Ecto neural progenitor cell (in vitro differentiated cells): ENCODE data around the gene PBX1.
A peak's percentile ranks its signal among the peaks of the same experiment; 100 is the strongest.

Source experiments
- DNase-seq: peaks from one replicate; pipeline ENCODE4 v3.0.0-alpha.2; 2018; ENCODE audit warnings: low spot score

Gene PBX1

DNA sequence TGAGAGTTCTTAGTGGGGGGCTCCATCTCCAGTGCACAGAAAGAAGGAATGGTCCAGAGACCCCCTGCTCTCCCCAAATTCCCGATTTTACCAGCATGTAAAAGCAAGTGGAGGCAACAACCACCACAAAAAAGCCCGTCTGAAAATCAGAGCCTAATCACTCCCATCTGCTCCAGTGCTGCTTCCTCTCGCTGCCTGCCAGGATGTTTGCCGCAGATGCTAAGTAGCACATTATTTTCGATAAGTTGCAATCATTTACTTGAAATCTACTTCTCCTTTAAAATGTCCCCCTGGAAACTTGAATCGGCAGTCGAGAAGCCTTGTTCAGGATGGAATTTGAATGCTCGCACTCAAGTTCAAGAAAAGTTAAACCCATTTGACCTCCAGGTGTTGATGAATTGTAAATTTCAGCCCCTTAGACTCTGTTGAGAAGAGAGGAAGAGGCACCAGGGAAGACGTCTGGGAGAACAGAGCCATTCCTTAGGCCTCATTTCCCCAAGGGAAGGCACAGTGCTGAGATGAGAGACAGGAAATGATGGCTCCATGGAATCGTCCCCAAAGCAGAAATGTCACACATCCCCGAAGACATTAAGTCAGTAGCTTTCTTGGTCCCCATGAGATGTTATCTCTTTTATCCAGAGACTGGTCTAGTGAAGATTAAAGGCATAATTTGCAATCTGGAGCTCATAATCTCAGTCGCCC is 221.3 kb downstream of the PBX1 start:
- no peak for DNase-seq

DNA sequence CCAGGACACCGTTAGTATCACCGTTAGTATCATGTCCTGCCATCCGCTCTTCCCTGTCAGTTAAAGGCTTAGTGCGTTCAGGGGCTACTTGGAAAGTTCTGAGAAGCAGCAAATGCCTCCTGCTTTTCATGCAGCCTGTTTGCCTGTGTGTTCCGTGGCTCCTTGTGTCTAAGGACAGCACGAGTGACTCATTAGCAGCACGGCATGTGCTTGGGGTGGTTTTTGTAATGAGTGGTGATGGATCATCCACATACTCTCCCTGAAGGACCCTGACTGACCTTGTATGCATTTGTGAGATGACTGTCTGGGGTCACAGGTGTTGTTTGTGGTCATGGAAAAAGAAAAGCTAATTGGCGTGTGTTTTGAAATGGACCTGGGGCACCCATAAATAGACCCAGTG is 221.9 kb downstream of the PBX1 start:
- no peak for DNase-seq

DNA sequence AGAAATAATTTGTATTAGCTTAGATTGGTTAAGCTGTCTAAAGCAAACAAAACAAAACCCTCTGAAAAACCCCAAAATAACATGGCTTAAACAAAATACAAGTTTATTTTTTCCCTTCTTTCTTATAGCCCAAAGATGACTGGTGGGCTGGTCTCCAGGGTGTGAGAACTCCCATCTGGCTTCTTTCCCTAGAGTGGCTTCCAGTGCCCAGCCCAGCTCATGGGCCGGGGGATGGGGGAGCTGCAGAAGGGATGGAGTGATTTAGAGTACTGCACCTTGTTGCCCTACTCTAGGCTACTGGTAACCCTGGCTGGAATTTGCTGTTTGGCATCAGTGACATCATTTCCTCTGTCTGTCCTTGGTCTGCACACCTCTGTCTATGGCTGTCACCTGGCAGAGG is 223.0 kb downstream of the PBX1 start:
- DNase-seq, result no peak

DNA sequence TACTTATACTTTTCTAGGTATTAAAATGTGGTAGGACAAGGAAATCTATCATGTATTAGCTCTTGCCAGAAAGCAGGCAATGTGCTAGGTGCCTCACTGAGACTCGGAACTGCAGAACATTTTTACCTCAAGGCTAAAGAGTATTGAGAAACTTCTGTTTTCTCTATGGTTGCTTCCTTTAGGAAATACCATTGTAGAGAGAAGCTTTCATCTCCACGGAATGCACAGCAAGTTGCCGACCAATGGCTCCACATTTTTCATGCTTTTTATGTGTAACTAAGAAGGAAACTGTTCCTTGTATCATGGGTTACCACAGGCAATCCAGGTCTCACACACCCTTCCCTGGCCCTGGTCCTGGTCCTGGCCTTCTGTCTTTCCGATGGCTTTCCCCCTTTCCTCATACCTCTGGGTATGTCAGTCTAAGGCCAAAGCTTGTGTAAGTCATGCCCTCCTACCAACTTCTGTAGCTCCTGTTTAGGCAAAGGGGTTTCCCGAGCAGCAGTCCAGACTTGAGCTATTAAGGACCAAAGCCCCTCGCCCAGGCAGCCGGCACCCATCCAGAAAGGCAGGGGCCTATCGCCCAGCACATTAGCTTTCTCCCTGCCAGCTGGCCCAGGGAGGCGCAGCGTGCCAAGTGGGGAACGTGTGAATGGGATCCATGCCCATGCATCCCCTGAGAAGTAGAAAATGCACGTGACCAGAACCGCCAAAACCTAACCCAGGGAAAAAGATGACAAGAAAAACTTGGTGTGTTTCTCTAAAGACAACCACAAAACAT is 225.0 kb downstream of the PBX1 start:
- DNase-seq, result no peak

DNA sequence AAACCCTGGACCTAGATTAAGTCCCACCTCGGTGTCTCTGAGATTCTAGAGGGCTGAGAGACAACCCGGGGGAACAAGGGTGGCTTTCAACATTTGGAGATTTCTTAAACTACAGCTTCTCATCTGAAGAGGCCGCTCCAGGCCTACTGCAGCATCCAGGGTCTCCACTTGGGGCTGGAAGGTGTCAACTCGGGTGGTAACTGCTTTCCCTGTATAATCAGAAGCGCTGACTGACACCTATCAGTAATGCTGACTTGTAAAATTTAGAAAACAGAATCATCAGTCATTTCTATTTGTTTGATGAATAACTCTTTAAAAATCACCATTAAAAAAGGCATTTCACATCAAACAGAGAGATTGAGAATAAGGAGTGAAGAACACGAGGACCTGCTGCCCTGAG is 226.0 kb downstream of the PBX1 start:
- DNase-seq, result no peak

DNA sequence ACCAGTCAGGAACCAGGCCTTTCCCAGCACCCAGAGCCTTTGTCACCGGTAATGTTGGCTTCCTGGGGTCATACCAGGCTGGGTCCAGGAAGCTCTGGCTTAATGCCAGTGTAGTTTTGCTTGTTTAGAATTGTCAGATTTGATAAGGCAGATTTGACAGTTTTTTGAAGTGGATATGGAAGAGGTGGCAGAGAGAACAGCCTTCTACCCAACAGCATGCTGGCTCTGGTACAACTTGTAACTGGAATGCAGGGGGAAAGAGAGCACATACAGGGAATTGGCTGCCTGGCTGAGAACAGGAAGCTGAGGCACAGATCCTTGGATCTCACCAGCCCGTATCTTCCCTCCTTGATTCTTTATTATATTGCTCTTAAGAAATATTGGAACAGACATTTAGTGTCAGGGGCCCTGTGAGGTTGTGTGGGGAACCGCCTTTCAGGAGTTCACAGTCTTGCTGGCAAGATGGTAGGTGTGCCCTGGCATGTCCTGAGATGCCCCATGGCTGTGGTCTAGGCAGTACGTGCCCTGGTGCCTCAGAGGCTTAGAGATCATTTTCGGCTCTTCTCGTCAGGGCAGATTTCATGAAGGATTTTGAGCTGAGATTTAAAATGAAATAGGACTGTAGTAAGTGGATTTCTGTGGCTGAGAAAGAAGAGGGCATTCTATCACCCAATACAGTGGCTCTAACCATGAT is 227.0 kb downstream of the PBX1 start:
- DNase-seq, result no peak

DNA sequence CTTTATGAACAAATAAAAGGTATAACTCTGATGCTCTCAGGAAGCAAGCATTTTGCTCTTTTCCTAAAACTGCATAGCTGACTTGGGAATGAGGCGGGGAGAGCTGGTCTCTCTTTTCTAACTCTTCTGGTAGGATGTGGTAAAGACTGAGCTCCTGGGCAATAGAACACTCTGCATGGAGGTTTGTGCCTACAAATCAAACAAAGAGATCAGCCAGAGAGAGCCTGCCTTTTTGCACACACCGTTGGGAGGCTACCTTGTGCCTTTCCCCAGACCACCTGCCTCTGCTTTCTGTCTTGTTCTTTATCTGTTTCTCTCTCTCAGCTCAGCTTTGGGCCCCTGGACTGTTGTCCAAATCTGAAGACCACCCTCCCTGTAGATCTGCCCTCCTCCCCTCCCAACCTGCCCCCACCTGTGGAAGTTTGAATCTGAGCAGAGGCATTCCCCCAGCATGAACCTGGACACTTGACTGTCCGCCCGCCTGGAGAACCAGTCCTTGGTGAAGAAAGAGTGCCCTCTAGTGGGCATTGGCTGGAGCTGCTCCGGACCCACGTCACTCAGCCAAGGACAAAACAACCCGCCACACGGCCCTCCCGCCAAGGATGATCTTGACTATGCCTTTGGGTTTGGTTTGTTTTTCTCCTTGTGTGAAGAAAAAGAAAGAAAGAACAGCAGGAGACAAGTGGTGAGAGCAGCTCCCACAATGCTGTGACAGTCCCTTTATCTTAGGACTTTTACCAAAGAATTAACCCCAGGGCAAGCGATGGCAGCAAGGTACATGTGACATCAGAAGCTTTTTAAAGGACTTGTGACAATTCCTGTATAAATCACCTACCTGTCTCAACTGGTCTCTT is 228.2 kb downstream of the PBX1 start:
- peak; percentile 87 for DNase-seq

DNA sequence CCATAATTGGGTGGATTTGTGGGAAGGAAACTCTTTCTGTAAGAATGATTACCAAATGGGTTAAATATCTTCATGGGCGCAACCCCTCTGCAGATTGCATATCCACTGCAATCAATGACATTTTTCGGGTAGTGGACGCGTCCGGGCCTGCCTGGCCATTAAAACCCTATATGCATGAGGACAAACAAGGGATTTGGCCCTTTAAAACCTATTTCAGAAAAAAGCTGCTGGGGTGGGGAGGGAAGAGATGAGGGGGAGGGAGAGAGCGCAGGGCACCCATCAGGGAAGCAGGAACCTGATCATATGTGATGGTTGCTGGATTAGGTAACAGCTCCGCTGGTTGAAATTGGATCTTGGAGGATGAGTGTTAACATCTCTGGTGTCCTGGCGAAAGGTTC is 228.8 kb downstream of the PBX1 start:
- no peak for DNase-seq

DNA sequence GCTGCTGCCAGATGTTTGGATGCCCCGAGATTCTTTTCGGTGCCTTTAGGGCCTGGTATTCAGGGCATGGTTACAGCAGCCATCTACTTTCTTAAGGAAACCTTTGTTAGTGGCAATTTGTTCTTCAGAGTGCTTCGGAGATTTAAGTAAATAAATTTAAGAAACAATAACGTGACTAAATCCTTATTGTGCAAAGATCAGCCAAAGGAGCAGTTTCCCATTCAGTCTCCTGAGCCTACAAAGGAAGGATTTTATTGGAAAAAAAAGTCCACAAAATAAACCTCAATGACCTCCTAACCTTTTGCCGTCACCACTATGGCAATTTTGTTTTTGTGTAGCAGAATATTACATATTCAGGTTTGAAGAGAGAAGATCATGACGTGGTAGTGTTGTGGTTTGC is 231.1 kb downstream of the PBX1 start:
- no peak for DNase-seq

DNA sequence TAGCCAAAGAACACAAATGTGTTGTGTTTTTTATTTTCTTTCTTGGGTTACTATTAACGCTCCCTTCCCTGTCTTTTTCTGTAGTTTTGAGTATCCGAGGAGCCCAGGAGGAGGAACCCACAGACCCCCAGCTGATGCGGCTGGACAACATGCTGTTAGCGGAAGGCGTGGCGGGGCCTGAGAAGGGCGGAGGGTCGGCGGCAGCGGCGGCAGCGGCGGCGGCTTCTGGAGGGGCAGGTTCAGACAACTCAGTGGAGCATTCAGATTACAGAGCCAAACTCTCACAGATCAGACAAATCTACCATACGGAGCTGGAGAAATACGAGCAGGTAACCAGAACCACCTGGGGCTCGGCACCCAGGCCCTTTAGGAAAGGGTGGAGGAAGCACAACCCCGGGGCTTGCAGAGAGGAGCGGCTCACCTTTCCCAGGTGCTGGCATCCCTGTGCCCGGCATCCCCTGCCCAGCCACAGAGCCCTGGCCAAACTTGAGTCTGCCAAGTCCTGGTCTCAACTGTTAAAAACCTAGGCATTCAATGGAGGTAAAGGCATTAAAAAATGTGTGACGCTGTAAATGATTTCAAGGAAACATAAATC is 233.5 kb downstream of the PBX1 start:
- no peak for DNase-seq

DNA sequence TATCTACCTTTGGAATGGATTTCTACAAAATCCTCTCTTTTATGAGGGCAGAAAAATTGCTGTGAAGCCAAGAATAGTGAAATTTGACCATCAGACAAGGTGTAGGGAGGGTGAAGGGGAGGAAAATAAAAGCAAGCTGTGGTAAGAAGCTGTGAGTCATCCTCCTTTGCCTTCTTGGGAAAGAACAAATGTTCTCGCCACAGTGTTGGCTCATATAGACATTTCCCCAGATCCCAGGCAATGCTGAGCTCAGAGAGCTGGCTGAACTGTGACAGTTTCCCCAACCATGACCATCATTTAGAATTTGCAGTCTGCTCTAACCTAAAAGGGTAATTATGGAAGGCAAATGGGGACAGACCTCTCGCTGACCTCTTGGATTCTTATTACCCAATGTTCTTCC is 235.4 kb downstream of the PBX1 start:
- no peak for DNase-seq

DNA sequence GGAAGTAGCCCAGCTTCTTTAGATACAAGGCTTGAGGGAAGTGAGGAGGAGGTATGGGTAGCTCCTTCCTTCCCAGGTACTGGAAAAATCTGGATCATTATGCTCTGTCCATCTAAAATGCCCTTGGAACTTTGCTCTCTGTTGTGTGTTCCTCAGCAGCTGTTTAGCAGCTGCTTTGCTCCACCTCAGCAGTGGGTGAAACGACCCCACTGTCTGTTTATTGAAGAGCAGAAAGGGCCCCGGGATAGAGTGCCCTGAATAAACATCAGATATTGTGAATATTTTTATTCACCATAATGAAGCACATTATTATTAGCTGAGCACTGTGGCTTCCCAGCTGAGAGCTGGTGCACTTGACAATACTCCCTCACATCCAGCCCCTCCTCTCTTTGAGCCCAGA is 237.9 kb downstream of the PBX1 start:
- DNase-seq, result no peak

DNA sequence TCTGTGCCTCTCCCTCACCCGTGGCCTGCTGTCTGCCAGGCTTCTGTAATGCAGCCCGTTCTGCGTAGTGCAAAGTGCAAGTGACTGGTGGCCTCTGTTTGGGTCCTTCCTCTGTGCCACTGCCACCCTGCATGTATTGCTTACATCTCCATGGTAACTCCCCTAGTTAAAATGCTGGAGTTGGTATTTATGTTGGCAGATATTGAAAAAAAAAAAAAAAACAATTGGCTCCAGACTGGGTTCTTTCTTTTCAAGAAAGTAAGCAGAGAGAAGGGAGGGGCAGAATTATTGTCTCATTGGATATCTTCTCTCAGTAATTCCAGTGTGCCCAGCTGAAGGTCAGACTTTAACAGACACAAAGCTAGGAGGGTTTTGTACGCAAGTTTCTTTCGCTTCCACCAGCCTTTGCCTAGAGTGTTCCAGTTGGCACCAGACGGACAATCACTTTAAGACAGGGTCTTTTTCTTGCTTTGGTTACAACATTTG is 242.3 kb downstream of the PBX1 start:
- no peak for DNase-seq

DNA sequence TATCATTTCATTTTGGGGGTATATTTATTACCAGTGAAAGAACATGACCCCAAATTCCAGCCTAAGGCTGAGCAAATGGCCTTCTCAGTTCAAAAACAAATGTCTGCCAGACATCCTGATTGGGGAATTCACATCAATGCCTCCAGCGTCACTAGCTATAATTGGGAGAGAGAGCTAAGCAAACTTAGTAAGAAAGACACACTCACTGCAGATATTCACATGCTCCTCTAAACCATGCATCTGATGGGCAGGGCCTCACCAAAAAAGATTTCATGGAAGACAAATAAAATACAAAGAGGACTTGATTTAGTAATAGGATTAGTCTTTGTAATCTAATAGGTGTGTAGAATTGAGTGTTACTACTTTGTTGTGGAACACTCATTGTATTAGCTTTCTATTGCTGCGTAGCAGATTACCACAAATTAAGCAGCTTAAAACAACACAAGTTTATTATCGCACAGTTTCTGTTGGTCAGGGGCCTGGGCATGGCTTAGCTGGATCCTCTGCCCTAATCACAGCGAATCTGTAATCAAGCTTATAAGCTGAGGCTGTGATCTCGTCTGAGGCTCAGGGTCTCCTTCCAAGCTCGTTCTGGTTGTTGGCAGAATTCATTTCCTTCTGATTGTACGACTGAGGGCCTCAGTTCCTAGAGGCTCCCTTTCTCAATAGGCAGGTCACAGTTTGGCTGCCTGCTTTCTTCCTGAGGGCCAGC is 243.0 kb downstream of the PBX1 start:
- no peak for DNase-seq

DNA sequence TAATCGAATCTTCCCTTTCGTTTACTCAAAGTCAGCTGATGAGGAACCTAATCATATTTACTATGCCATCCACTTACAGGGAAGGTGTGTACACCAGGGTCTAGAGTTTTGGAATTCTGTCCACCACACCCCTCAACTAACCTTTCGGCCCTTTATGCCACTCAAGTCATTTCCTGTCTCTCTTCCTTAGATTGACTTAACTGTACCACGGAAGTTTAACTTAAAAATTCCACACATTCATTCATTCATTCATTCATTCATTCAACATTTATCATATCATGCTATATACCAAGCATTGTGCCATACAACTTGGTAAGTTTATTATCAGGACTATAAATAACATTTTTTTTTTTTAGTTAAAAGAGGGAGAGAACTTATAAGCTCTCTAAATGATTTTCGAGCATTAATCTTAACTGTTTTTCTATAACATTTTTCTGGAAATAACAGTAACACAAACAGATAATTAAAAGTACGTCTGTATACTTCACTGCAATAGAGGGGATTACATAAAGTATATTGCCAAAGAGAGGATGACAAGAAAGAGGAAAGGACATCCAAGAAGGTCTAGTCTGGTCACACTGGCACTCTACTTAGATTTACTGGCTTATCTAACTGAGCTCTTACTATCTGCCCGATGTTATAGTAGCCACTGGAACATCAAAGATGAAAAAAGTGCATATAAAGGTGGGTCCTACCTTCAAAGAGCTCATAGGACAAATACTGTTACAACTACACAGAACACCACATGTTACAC is 243.7 kb downstream of the PBX1 start:
- DNase-seq, result no peak

DNA sequence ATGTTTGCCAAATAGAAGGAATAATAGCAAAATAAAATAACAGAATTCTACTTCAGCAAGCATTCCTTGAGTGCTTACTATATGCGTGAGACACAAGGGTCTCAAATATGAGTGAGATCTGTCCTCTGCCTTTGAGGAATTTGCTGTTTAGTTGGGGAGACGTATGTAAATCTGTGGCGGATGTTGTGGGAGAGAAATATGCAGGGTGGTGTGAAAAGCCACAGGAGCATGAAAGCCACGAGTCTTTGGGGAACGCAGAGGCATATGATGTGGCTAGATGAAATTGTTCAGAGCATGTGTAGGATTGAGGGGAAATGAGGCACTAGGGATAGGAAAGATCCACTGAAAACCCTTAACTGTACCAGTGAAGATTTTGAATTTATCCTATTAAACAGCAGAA is 244.4 kb downstream of the PBX1 start:
- DNase-seq, result no peak

DNA sequence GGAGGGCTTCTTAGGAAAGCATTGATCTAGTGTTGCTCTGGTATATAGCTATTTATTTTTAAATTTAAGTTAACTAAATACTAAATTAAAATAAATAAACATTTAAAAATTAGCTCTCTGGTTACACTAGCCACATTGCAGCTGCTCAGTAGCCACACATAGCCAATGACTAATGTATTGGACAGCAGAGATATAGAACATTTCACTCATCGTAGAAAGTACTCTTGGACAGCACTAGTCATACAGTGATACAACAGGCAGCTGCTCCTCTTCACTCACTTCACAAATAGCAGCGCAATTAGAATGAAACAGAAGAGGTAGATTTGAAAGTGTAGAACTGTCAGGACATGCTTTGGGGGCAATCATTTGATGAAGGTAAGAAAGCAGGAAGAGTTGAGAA is 245.4 kb downstream of the PBX1 start:
- DNase-seq, result no peak

DNA sequence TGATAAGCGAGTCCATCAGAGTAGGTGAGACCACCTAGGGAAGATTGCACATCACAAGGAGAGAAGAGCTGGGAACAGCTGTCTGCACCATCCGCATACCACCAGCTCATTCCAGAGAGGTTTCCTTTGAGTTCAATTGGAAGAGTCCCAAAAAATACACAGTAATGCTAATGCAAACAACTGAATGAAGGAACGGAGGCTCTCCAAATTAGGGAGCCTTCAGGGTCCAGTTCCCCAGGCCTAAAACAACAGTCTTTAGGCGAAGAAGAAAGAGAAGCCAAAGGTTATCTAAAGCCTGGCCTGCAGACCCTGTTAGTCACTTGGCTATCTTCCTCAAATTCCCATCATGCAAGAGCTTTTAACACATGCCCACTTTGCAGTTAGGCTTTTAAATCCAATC is 246.4 kb downstream of the PBX1 start:
- no peak for DNase-seq

DNA sequence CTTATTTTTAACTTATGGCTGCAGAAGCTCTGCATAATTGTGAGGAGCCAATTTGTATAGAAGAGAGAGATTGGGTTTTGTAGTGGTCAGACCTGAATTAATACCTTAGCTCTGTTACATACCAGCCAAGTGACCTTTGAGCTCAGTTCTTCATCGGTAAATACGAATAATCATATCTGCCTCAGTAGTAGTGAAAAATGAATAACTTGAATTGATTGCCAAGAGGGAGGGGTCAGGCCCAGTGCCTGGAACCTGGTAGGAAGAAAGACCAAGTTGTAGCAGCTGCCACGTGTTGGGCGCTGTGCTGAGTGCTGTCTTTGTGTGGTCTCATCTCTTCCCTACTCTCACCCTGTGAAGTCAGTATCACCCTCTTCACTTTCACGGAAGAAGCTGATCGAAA is 247.5 kb downstream of the PBX1 start:
- no peak for DNase-seq

DNA sequence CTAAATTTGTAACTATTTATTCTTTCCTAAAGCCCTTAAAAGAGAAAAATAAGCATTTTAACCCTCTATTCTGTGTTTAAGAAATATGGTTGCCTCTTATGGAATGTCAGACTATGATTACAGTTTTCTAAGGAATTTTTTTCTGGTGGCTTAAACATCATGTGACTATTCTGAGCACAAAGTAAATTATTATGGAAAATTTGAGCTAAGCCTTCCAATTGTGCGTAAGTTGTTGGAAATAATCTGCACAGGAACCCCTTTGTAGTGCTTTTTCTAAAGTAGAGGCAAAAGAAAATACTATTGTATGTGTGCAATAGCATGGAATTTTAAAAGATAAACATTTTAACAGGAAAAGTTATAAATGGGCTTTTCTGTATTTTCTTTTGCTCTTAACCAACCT is 254.8 kb downstream of the PBX1 start:
- DNase-seq, result no peak
